ENCODE results near the gene CALML4. TPM values are rescaled to one million over a fixed set of nuclear protein-coding genes. Genes with fewer than 3 reads are reported as not detected.

The CALML4 gene
- total and polyA plus RNA-seq, 2 donors (not counting 3 experiments of a cell fraction or from before 2014, with no cell fraction given), result 2.6 to 10.1 TPM

- Histone ChIP-seq H3K4me2 (ENCODE audit: insufficient read depth, low read length) (no peak overlapping the region), H3K36me3 (ENCODE audit: control insufficient read depth in 2 of 2, extremely low read depth in 1 of 2, insufficient read depth in 2 of 2, low read length in 2 of 2) (no peaks in the 10 kb centered on the region), H3K9me1 (replicated peaks; ENCODE audit: control insufficient read depth, extremely low read depth, insufficient read depth, low read length) (no peaks in the 10 kb centered on the region), H3K9me3 (replicated peaks; ENCODE audit: control insufficient read depth, insufficient read depth, low read length) (no peaks in the 10 kb centered on the region), H3K4me1 (ENCODE audit: control insufficient read depth, extremely low read depth, insufficient read depth, low read length) (no peaks in the 10 kb centered on the region), H4K20me1 (replicated peaks; ENCODE audit: control insufficient read depth, extremely low read depth, insufficient read depth, low read length) (no peaks in the 10 kb centered on the region), H2AFZ (ENCODE audit: low read depth, low read length) (no peak overlapping the region), H3K27me3 (ENCODE audit: control insufficient read depth in 2 of 2, insufficient read depth in 2 of 2, low read length in 2 of 2) (no peaks in the 10 kb centered on the region), H3K27ac (ENCODE audit: insufficient read depth, low read depth, low read length) (no peak overlapping the region), H3K9ac (replicated peaks; ENCODE audit: extremely low read depth, insufficient read depth, low read length) (no peak overlapping the region), H3K79me2 (ENCODE audit: control insufficient read depth, insufficient read depth, low read length) (peaks cover 27% of the 10 kb centered on the region), H3K4me3 (replicated peaks in 1 of 3; ENCODE audit: insufficient read depth in 1 of 3, low read depth in 1 of 3, low read length in 3 of 3) (no peak overlapping the region)
- BruUV-seq (replicated peaks), result no TSS peak
- FAIRE-seq (no peak), DNase-seq (ENCODE audit: low read depth, low spot score) (no peak)
- intact Hi-C loops (cut with micrococcal nuclease) (no loop called here), dilution Hi-C loops (cut with MboI; ENCODE audit: extremely low pct_ligation_motif_present, low sequenced_read_pairs) (no loop called here)
- TF ChIP-seq CTCF (IDR thresholded peaks at IDR 0.05; ENCODE audit: extremely low read depth in 1 of 2, insufficient read depth in 1 of 2, low read depth in 1 of 2, low read length in 2 of 2) (no peak), POLR2AphosphoS5 (IDR thresholded peaks at IDR 0.05; ENCODE audit: insufficient read depth, low read depth, low read length) (no peak), EZH2 (IDR thresholded peaks at IDR 0.05; ENCODE audit: borderline replicate concordance, low read depth, low read length, severe bottlenecking) (no peak), JUN (IDR thresholded peaks at IDR 0.05; ENCODE audit: borderline replicate concordance, insufficient read depth, insufficient read length, low read depth) (no peak), POLR2A (IDR thresholded peaks at IDR 0.05; ENCODE audit: low read depth, low read length) (no peak), GATA2 (IDR thresholded peaks at IDR 0.05; ENCODE audit: insufficient read depth, insufficient read length, low read depth, low read length) (no peak), FOS (IDR thresholded peaks at IDR 0.05; ENCODE audit: borderline replicate concordance, insufficient read depth, low read length) (no peak), MYC (IDR thresholded peaks at IDR 0.05; ENCODE audit: low read depth, low read length) (no peak)
- TF ChIP-seq, protein P1, sequence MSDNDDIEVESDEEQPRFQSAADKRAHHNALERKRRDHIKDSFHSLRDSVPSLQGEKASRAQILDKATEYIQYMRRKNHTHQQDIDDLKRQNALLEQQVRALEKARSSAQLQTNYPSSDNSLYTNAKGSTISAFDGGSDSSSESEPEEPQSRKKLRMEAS (IDR thresholded peaks at IDR 0.05; ENCODE audit: insufficient read depth, insufficient read length), result no peak
- POLR2A ChIA-PET, result no interaction called here
- CTCF ChIA-PET, result interaction anchor here (0.8 to 1.4 kb wide), 2 partner anchors 36 to 356 kb away, joined by 3 read pairs; no protein-coding TSS in a partner anchor
Observed at GRCh38 chr15:68217341-68217740, 12.2 kb upstream of the CALML4 start.

Measured in endothelial cell of umbilical vein (primary cell).